ENCODE measurements around the gene NUP98. TPM values are rescaled to one million over a fixed set of nuclear protein-coding genes. Genes with fewer than 3 reads are reported as not detected.

The NUP98 gene
- total and polyA plus RNA-seq, 10 of the 15 experiments (the other 5 are each of a cell fraction or from before 2014, with no cell fraction given): 21.7 to 108 (median 78.9) TPM

DNA sequence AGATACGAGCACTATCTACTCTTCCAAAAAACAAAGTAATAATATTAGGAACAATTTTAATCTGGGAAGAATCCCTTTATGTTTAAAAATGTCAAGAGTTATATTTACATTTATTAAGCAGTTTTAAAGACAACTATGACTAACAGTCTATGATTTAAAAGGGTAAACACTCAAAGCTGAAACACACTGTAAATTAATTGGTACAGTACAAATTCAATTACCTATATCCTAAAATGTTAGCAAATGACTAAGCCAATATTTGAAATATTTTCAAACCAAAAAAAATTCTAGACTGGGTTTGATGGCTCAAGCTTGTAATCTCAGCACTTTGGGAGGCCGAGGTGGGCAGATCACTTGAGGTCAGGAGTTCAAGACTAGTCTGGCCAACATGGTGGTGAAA lies 90.2 kb downstream of the NUP98 start:
- ChIA-PET RAD21 (ENCODE audit: unreplicated experiment) (no interaction called here), CTCF (no interaction called here), POLR2A (no interaction called here), SMC1A (ENCODE audit: uncharacterized antibody, unreplicated experiment) (no interaction called here)
- H3K79me2 ChIP-seq (ENCODE audit: control insufficient read depth, insufficient read depth, low read length): no peaks in the 10 kb centered on the region
- H3K9ac ChIP-seq (ENCODE audit: control insufficient read depth, insufficient read depth, low read length): no peak overlapping the region
- H3K36me3 ChIP-seq (ENCODE audit: control insufficient read depth in 2 of 2, insufficient read depth in 2 of 2, low read length in 1 of 2): peaks cover 5 to 34% of the 10 kb centered on the region in 2 experiments
- H3K27ac ChIP-seq (ENCODE audit: control insufficient read depth, insufficient read depth): no peak overlapping the region
- no peak overlapping the region for H3K4me2 ChIP-seq (ENCODE audit: control insufficient read depth, insufficient read depth)
- no peaks in the 10 kb centered on the region for H3K4me1 ChIP-seq (ENCODE audit: control insufficient read depth, insufficient read depth, low read length)
- no peaks in the 10 kb centered on the region for H3K27me3 ChIP-seq (replicated peaks in 1 of 2; ENCODE audit: control insufficient read depth in 2 of 2, insufficient read depth in 2 of 2, low read length in 1 of 2)
- ATAC-seq: no peak
- FAIRE-seq: no peak
- in situ Hi-C loops (cut with MboI): no loop called here
- BruUV-seq (replicated peaks): no TSS peak
- no peak overlapping the region for H2AFZ ChIP-seq (ENCODE audit: control insufficient read depth, low read depth, low read length)
- no peaks in the 10 kb centered on the region for H3K9me3 ChIP-seq (replicated peaks; ENCODE audit: control insufficient read depth, insufficient read depth, low read length)
- WGBS (ENCODE audit: insufficient coverage, insufficient replicate concordance, low lambda C conversion rate, missing lambda C conversion rate): 96% methylated on average over 2 of the region's 2 CpGs
- no peaks in the 10 kb centered on the region for H4K20me1 ChIP-seq (ENCODE audit: control insufficient read depth, insufficient read depth)
- no peak for DNase-seq (ENCODE audit: low read depth, low spot score)
- no peak overlapping the region for H3K4me3 ChIP-seq
- intact Hi-C loops (cut with micrococcal nuclease; ENCODE audit: unreplicated experiment): no loop called here
- TF ChIP-seq, protein P1, sequence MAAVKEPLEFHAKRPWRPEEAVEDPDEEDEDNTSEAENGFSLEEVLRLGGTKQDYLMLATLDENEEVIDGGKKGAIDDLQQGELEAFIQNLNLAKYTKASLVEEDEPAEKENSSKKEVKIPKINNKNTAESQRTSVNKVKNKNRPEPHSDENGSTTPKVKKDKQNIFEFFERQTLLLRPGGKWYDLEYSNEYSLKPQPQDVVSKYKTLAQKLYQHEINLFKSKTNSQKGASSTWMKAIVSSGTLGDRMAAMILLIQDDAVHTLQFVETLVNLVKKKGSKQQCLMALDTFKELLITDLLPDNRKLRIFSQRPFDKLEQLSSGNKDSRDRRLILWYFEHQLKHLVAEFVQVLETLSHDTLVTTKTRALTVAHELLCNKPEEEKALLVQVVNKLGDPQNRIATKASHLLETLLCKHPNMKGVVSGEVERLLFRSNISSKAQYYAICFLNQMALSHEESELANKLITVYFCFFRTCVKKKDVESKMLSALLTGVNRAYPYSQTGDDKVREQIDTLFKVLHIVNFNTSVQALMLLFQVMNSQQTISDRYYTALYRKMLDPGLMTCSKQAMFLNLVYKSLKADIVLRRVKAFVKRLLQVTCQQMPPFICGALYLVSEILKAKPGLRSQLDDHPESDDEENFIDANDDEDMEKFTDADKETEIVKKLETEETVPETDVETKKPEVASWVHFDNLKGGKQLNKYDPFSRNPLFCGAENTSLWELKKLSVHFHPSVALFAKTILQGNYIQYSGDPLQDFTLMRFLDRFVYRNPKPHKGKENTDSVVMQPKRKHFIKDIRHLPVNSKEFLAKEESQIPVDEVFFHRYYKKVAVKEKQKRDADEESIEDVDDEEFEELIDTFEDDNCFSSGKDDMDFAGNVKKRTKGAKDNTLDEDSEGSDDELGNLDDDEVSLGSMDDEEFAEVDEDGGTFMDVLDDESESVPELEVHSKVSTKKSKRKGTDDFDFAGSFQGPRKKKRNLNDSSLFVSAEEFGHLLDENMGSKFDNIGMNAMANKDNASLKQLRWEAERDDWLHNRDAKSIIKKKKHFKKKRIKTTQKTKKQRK (IDR thresholded peaks at IDR 0.05; ENCODE audit: low read depth, low read length): no peak
- TF ChIP-seq ASH2L (IDR thresholded peaks at IDR 0.05; ENCODE audit: borderline replicate concordance, low read depth) (no peak), PAX8 (IDR thresholded peaks at IDR 0.05) (no peak), SUZ12 (IDR thresholded peaks at IDR 0.05; ENCODE audit: unreplicated experiment) (no peak), TAF1 (IDR thresholded peaks at IDR 0.05; ENCODE audit: borderline replicate concordance, low read depth, low read length) (no peak)
- TF ChIP-seq, protein P2, sequence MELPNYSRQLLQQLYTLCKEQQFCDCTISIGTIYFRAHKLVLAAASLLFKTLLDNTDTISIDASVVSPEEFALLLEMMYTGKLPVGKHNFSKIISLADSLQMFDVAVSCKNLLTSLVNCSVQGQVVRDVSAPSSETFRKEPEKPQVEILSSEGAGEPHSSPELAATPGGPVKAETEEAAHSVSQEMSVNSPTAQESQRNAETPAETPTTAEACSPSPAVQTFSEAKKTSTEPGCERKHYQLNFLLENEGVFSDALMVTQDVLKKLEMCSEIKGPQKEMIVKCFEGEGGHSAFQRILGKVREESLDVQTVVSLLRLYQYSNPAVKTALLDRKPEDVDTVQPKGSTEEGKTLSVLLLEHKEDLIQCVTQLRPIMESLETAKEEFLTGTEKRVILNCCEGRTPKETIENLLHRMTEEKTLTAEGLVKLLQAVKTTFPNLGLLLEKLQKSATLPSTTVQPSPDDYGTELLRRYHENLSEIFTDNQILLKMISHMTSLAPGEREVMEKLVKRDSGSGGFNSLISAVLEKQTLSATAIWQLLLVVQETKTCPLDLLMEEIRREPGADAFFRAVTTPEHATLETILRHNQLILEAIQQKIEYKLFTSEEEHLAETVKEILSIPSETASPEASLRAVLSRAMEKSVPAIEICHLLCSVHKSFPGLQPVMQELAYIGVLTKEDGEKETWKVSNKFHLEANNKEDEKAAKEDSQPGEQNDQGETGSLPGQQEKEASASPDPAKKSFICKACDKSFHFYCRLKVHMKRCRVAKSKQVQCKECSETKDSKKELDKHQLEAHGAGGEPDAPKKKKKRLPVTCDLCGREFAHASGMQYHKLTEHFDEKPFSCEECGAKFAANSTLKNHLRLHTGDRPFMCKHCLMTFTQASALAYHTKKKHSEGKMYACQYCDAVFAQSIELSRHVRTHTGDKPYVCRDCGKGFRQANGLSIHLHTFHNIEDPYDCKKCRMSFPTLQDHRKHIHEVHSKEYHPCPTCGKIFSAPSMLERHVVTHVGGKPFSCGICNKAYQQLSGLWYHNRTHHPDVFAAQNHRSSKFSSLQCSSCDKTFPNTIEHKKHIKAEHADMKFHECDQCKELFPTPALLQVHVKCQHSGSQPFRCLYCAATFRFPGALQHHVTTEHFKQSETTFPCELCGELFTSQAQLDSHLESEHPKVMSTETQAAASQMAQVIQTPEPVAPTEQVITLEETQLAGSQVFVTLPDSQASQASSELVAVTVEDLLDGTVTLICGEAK (IDR thresholded peaks at IDR 0.05; ENCODE audit: borderline replicate concordance): no peak
- TF ChIP-seq, protein P3, sequence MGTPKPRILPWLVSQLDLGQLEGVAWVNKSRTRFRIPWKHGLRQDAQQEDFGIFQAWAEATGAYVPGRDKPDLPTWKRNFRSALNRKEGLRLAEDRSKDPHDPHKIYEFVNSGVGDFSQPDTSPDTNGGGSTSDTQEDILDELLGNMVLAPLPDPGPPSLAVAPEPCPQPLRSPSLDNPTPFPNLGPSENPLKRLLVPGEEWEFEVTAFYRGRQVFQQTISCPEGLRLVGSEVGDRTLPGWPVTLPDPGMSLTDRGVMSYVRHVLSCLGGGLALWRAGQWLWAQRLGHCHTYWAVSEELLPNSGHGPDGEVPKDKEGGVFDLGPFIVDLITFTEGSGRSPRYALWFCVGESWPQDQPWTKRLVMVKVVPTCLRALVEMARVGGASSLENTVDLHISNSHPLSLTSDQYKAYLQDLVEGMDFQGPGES (IDR thresholded peaks at IDR 0.05): no peak
- TF ChIP-seq, protein P4, sequence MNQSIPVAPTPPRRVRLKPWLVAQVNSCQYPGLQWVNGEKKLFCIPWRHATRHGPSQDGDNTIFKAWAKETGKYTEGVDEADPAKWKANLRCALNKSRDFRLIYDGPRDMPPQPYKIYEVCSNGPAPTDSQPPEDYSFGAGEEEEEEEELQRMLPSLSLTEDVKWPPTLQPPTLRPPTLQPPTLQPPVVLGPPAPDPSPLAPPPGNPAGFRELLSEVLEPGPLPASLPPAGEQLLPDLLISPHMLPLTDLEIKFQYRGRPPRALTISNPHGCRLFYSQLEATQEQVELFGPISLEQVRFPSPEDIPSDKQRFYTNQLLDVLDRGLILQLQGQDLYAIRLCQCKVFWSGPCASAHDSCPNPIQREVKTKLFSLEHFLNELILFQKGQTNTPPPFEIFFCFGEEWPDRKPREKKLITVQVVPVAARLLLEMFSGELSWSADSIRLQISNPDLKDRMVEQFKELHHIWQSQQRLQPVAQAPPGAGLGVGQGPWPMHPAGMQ (IDR thresholded peaks at IDR 0.05; ENCODE audit: borderline replicate concordance): no peak
- TF ChIP-seq, protein P5, sequence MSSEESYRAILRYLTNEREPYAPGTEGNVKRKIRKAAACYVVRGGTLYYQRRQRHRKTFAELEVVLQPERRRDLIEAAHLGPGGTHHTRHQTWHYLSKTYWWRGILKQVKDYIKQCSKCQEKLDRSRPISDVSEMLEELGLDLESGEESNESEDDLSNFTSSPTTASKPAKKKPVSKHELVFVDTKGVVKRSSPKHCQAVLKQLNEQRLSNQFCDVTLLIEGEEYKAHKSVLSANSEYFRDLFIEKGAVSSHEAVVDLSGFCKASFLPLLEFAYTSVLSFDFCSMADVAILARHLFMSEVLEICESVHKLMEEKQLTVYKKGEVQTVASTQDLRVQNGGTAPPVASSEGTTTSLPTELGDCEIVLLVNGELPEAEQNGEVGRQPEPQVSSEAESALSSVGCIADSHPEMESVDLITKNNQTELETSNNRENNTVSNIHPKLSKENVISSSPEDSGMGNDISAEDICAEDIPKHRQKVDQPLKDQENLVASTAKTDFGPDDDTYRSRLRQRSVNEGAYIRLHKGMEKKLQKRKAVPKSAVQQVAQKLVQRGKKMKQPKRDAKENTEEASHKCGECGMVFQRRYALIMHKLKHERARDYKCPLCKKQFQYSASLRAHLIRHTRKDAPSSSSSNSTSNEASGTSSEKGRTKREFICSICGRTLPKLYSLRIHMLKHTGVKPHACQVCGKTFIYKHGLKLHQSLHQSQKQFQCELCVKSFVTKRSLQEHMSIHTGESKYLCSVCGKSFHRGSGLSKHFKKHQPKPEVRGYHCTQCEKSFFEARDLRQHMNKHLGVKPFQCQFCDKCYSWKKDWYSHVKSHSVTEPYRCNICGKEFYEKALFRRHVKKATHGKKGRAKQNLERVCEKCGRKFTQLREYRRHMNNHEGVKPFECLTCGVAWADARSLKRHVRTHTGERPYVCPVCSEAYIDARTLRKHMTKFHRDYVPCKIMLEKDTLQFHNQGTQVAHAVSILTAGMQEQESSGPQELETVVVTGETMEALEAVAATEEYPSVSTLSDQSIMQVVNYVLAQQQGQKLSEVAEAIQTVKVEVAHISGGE (CRISPR knock-in tag; IDR thresholded peaks at IDR 0.05): no peak

Data from GM12878 (cell line).